H9 (cell line): Measurements from ENCODE around the gene MTARC2. TPM values are rescaled to one million over a fixed set of nuclear protein-coding genes. Genes with fewer than 3 reads are reported as not detected.

ENCODE experiments used
- DNase-seq: peaks from one replicate; pipeline ENCODE4 v3.0.0-alpha.2; 2017
- H2AFZ ChIP-seq: one replicate; pipeline ENCODE4 v1.6.1; 2013; ENCODE audit warnings: mild to moderate bottlenecking, low read length, control low read depth, moderate library complexity
- H2AK5ac ChIP-seq: 2 replicates; pipeline ENCODE4 v1.6.1; 2013; ENCODE audit warnings: low read length, control low read depth, mixed read lengths; ENCODE audit not compliant: insufficient read length
- H2BK120ac ChIP-seq: one replicate; pipeline ENCODE4 v1.6.1; 2013; ENCODE audit warnings: low read depth, mild to moderate bottlenecking, low read length, control low read depth, inconsistent platforms; ENCODE audit not compliant: poor library complexity, severe bottlenecking
- H2BK12ac ChIP-seq: 2 replicates; pipeline ENCODE4 v1.6.1; 2013; ENCODE audit warnings: low read length, control low read depth, mixed read lengths, low read depth; ENCODE audit not compliant: insufficient read length
- H2BK15ac ChIP-seq: 2 replicates; pipeline ENCODE4 v1.6.1; 2013; ENCODE audit warnings: low read depth, low read length, control low read depth
- H2BK20ac ChIP-seq: one replicate; pipeline ENCODE4 v1.6.1; 2013; ENCODE audit warnings: low read depth, mild to moderate bottlenecking, low read length, control low read depth, inconsistent platforms; ENCODE audit not compliant: poor library complexity, severe bottlenecking
- H2BK5ac ChIP-seq: 2 replicates; pipeline ENCODE4 v1.6.1; 2013; ENCODE audit warnings: low read length, control low read depth, mixed read lengths; ENCODE audit not compliant: insufficient read length
- H3K14ac ChIP-seq: 2 replicates; pipeline ENCODE4 v1.6.1; 2013; ENCODE audit warnings: low read length, control low read depth; ENCODE audit not compliant: insufficient read depth
- H3K18ac ChIP-seq: 2 replicates; pipeline ENCODE4 v1.6.1; 2013; ENCODE audit warnings: low read depth, mild to moderate bottlenecking, mixed read lengths, low read length, control low read depth; ENCODE audit not compliant: insufficient read length
- H3K23ac ChIP-seq: 2 replicates; pipeline ENCODE4 v1.6.1; 2013; ENCODE audit warnings: low read length, control low read depth, mixed read lengths, low read depth; ENCODE audit not compliant: insufficient read length
- H3K23me2 ChIP-seq: 2 replicates; pipeline ENCODE4 v1.6.1; 2013; ENCODE audit warnings: low read depth, mild to moderate bottlenecking, mixed read lengths, low read length, control low read depth; ENCODE audit not compliant: insufficient read length, poor library complexity, severe bottlenecking
- H3K27ac ChIP-seq: 2 replicates; pipeline ENCODE4 v1.5.1; 2013; ENCODE audit warnings: low read length, control low read depth, mixed read lengths, low read depth; ENCODE audit not compliant: insufficient read length
- H3K27me3 ChIP-seq: 2 replicates; pipeline ENCODE4 v1.6.1; 2013; ENCODE audit warnings: low read length, control low read depth, inconsistent platforms; ENCODE audit not compliant: insufficient read depth
- H3K4ac ChIP-seq: 2 replicates; pipeline ENCODE4 v1.6.1; 2013; ENCODE audit warnings: low read depth, mild to moderate bottlenecking, control low read depth, inconsistent platforms, low read length, moderate library complexity
- H3K4me1 ChIP-seq: 2 replicates; pipeline ENCODE4 v1.6.1; 2013; ENCODE audit warnings: low read length, control low read depth, inconsistent platforms; ENCODE audit not compliant: insufficient read depth
- H3K4me2 ChIP-seq: 2 replicates; pipeline ENCODE4 v1.6.1; 2013; ENCODE audit warnings: low read length, control low read depth, mixed read lengths; ENCODE audit not compliant: insufficient read length, insufficient read depth
- H3K56ac ChIP-seq: 2 replicates; pipeline ENCODE4 v1.6.1; 2013; ENCODE audit warnings: low read depth, mild to moderate bottlenecking, mixed read lengths, low read length, control low read depth; ENCODE audit not compliant: insufficient read length
- H3K79me1 ChIP-seq: 2 replicates; pipeline ENCODE4 v1.6.1; 2013; ENCODE audit warnings: low read depth, mild to moderate bottlenecking, moderate library complexity, low read length, control low read depth, inconsistent platforms; ENCODE audit not compliant: insufficient read depth, poor library complexity, severe bottlenecking
- H3K79me2 ChIP-seq: 2 replicates; pipeline ENCODE4 v1.6.1; 2013; ENCODE audit warnings: low read length, control low read depth, inconsistent platforms; ENCODE audit not compliant: insufficient read depth
- H3K9ac ChIP-seq: 2 replicates; pipeline ENCODE4 v1.6.1; 2013; ENCODE audit warnings: low read length, control low read depth, mixed read lengths; ENCODE audit not compliant: insufficient read length; ENCODE audit errors: extremely low read depth
- H3K9me3 ChIP-seq: one replicate; pipeline ENCODE4 v1.6.1; 2013; ENCODE audit warnings: low read depth, low read length, inconsistent platforms; ENCODE audit not compliant: control insufficient read depth
- H3T11ph ChIP-seq: one replicate; pipeline ENCODE4 v1.6.1; 2013; ENCODE audit warnings: mild to moderate bottlenecking, low read length, control low read depth, inconsistent platforms
- H4K20me1 ChIP-seq: one replicate; pipeline ENCODE4 v1.6.1; 2013; ENCODE audit not compliant: control insufficient read depth, insufficient read length, insufficient read depth
- H4K5ac ChIP-seq: 2 replicates; pipeline ENCODE4 v1.6.1; 2013; ENCODE audit warnings: low read depth, mild to moderate bottlenecking, mixed read lengths, low read length, control low read depth; ENCODE audit not compliant: insufficient read length
- H4K8ac ChIP-seq: replicated peaks from 2 replicates; pipeline ENCODE4 v1.6.1; 2013; ENCODE audit warnings: low read length, control low read depth, mixed read lengths, low read depth; ENCODE audit not compliant: insufficient read length
- H4K91ac ChIP-seq: 2 replicates; pipeline ENCODE4 v1.6.1; 2013; ENCODE audit warnings: low read depth, mild to moderate bottlenecking, moderate library complexity, mixed read lengths, low read length, control low read depth; ENCODE audit not compliant: insufficient read length
- H3K27ac Mint-ChIP-seq, 3 experiments: 2 replicates in 2 of 3; 3 replicates in 1 of 3; pipeline ENCODE4 v1.8.0; 2020 to 2021; ENCODE audit warnings: mixed read lengths in 3 of 3, mild to moderate bottlenecking in 1 of 3, moderate library complexity in 1 of 3
- H3K27me3 Mint-ChIP-seq: 2 replicates; pipeline ENCODE4 v1.8.0; 2021; ENCODE audit warnings: low read depth, mild to moderate bottlenecking, moderate library complexity, mixed read lengths
- H3K36me3 Mint-ChIP-seq, 3 experiments: 2 replicates in 2 of 3; 3 replicates in 1 of 3; pipeline ENCODE4 v1.8.0; 2020 to 2021; ENCODE audit warnings: low read depth in 3 of 3, mixed read lengths in 3 of 3; ENCODE audit not compliant: insufficient read depth in 1 of 3
- H3K4me1 Mint-ChIP-seq, 2 experiments: 2 replicates each; pipeline ENCODE4 v1.8.0; 2020; ENCODE audit warnings: mixed read lengths in 2 of 2
- H3K4me3 Mint-ChIP-seq, 2 experiments: 2 replicates in 1 of 2; 3 replicates in 1 of 2; pipeline ENCODE4 v1.8.0; 2020 to 2021; ENCODE audit warnings: mild to moderate bottlenecking in 2 of 2, mixed read lengths in 2 of 2, moderate library complexity in 1 of 2
- H3K9me3 Mint-ChIP-seq, 2 experiments: 2 replicates in 1 of 2; 3 replicates in 1 of 2; pipeline ENCODE4 v1.8.0; 2020; ENCODE audit warnings: mild to moderate bottlenecking in 2 of 2, mixed read lengths in 2 of 2, moderate library complexity in 1 of 2
- WGBS: extraction: QIAGEN DNeasy Blood & Tissue Kit; methylation state at CpG from one replicate; pipeline ENCODE4 v1.1.7; 2013; ENCODE audit warnings: missing lambda C conversion rate, low lambda C conversion rate, mixed read lengths; ENCODE audit not compliant: insufficient read length; ENCODE audit errors: extremely low coverage; 5-methylcytosine and 5-hydroxymethylcytosine counted together
- total RNA-seq: library from RNA; stranded (reverse); gene quantifications from 2 replicates; pipeline ENCODE4 v1.2.1, GENCODE V29; 2021
- TF ChIP-seq, protein P1 (sequence below): fragments of 200-600 bp; sonication (generic); conservative IDR thresholded peaks from 3 replicates; pipeline ENCODE4 v1.8.0; 2021; ENCODE audit warnings: antibody characterized with exemption, mild to moderate bottlenecking

MTARC2 gene
- total RNA-seq, 1 experiment from 2014 or later = 7.7 TPM

DNA sequence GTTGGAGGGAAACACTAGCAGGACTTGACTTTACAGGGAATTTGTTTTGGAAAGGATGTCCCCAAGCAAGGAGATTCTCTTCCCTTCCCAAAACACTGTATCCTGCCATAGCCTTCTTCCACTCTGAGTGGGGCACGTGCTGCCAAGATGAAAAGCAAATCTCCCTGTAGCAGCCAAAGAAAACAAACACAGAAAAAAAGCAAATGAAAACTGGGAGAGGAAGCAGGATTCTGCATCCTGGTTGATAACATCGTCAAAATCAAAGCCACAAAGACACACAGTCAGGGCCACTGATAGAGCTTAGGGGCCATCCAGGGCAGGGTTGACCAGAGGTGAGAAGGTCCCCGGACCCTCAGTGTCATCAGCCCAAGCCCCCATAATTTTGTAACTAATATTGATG, 16.0 kb upstream of the MTARC2 start:
- H3K79me2 ChIP-seq = no peaks in the 10 kb centered on the region

More for the DNA sequence above, 16.0 kb upstream of the MTARC2 start:
- Histone ChIP-seq H3K56ac (no peak overlapping the region), H3K4me1 (no peaks in the 10 kb centered on the region), H3K9ac (no peak overlapping the region), H2BK20ac (no peak overlapping the region), H2BK12ac (no peak overlapping the region), H3K79me1 (no peaks in the 10 kb centered on the region), H3K9me3 (no peaks in the 10 kb centered on the region), H3K23me2 (no peaks in the 10 kb centered on the region), H4K8ac (no peak overlapping the region), H3K18ac (no peak overlapping the region), H3K23ac (no peak overlapping the region), H2BK120ac (no peak overlapping the region), H2BK15ac (no peak overlapping the region), H4K5ac (no peak overlapping the region), H3T11ph (no peak overlapping the region), H3K27ac (no peak overlapping the region), H2AFZ (no peak overlapping the region), H4K20me1 (no peaks in the 10 kb centered on the region), H3K27me3 (no peaks in the 10 kb centered on the region), H3K4ac (no peak overlapping the region), H2AK5ac (no peak overlapping the region), H2BK5ac (no peak overlapping the region), H3K14ac (no peak overlapping the region), H3K4me2 (no peak overlapping the region), H4K91ac (no peak overlapping the region)
- H3K36me3 Mint-ChIP-seq = no peaks in the 10 kb centered on the region; a peak in 1 of 7 replicates
- peaks cover 2 to 3% of the 10 kb centered on the region in 2 experiments for H3K4me1 Mint-ChIP-seq
- H3K9me3 Mint-ChIP-seq = no peaks in the 10 kb centered on the region; a peak in 1 of 5 replicates
- no CpG with 5 or more reads among the region's 3 CpGs for WGBS
- H3K4me3 Mint-ChIP-seq = no peak overlapping the region
- no peak overlapping the region for H3K27ac Mint-ChIP-seq
- no peak for DNase-seq
- H3K27me3 Mint-ChIP-seq = peaks cover 25% of the 10 kb centered on the region
- TF ChIP-seq, protein P1, sequence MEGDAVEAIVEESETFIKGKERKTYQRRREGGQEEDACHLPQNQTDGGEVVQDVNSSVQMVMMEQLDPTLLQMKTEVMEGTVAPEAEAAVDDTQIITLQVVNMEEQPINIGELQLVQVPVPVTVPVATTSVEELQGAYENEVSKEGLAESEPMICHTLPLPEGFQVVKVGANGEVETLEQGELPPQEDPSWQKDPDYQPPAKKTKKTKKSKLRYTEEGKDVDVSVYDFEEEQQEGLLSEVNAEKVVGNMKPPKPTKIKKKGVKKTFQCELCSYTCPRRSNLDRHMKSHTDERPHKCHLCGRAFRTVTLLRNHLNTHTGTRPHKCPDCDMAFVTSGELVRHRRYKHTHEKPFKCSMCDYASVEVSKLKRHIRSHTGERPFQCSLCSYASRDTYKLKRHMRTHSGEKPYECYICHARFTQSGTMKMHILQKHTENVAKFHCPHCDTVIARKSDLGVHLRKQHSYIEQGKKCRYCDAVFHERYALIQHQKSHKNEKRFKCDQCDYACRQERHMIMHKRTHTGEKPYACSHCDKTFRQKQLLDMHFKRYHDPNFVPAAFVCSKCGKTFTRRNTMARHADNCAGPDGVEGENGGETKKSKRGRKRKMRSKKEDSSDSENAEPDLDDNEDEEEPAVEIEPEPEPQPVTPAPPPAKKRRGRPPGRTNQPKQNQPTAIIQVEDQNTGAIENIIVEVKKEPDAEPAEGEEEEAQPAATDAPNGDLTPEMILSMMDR = no peak
